Stimulated activated memory B cell treated with anti-CD40 and anti-IgM and Interleukin-4, amounts not matched to agents 10 μg/mL and 1 μg/mL and 100 μg/mL, for 72 hours (primary cell): Measurements from ENCODE around the gene PLXNB2.
"Not testable (repeated sequence)": the region's sequence is repeated elsewhere in the genome, so short reads cannot be mapped to it uniquely, and the experiment has no call there.

ENCODE experiments used
- ATAC-seq: fragments of 150-1000 bp; cut with Tn5 transposase; 2 replicates; pipeline ENCODE4 v1.10.0; 2021
- H3K27ac Mint-ChIP-seq: one replicate; pipeline ENCODE4 v1.8.0; 2022; ENCODE audit warnings: mild to moderate bottlenecking, mixed read lengths
- H3K27me3 Mint-ChIP-seq: one replicate; pipeline ENCODE4 v1.8.0; 2022; ENCODE audit warnings: mixed read lengths
- H3K36me3 Mint-ChIP-seq: one replicate; pipeline ENCODE4 v1.8.0; 2022; ENCODE audit warnings: mixed read lengths
- H3K4me1 Mint-ChIP-seq: one replicate; pipeline ENCODE4 v1.8.0; 2022; ENCODE audit warnings: mixed read lengths
- H3K4me3 Mint-ChIP-seq: one replicate; pipeline ENCODE4 v1.8.0; 2022; ENCODE audit warnings: mild to moderate bottlenecking, moderate library complexity, mixed read lengths
- H3K9me3 Mint-ChIP-seq: one replicate; pipeline ENCODE4 v1.8.0; 2022; ENCODE audit warnings: mixed read lengths

The PLXNB2 gene

GRCh38 chr22:50283821-50284220 is 23.6 kb downstream of the PLXNB2 start:
- no peak overlapping the region for H3K27ac Mint-ChIP-seq
- H3K4me1 Mint-ChIP-seq = no peaks in the 10 kb centered on the region
- no peaks in the 10 kb centered on the region for H3K9me3 Mint-ChIP-seq
- peaks cover 8% of the 10 kb centered on the region for H3K27me3 Mint-ChIP-seq
- no peak for ATAC-seq
- H3K36me3 Mint-ChIP-seq = peaks cover 13% of the 10 kb centered on the region
- H3K4me3 Mint-ChIP-seq = no peak overlapping the region

- Mint-ChIP-seq H3K36me3 (peaks cover 6% of the 10 kb centered on the region), H3K27me3 (peaks cover 8% of the 10 kb centered on the region), H3K4me3 (no peak overlapping the region), H3K4me1 (no peaks in the 10 kb centered on the region), H3K27ac (no peak overlapping the region), H3K9me3 (no peaks in the 10 kb centered on the region)
- no peak for ATAC-seq
Observed at GRCh38 chr22:50282361-50283155, 24.9 kb downstream of the PLXNB2 start.

DNA sequence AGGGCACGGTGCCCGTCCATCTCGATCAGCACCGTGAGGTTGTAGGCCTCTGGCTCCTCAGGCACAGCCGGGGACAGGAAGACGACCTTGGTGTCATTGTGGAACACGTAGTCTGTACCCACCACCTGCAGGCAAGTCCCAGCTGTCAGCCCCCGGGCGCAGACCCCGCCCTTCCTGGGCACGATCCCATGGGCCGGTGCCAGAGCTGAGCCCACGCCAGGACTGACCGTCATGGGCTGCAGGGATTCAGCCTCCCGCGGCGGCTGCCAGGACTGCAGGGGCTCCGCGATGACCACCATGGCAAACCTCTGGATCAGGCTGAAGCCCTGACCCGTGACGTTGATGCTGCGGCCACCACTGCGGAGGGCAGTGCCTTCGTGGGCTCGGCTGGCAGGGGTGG is 25.5 kb downstream of the PLXNB2 start:
- no peak for ATAC-seq
- Mint-ChIP-seq H3K4me3 (no peak overlapping the region), H3K4me1 (no peaks in the 10 kb centered on the region), H3K9me3 (no peaks in the 10 kb centered on the region), H3K27ac (no peak overlapping the region), H3K27me3 (peaks cover 8% of the 10 kb centered on the region), H3K36me3 (peaks cover 6% of the 10 kb centered on the region)

- peaks cover 6% of the 10 kb centered on the region for H3K36me3 Mint-ChIP-seq
- H3K4me3 Mint-ChIP-seq = no peak overlapping the region
- H3K4me1 Mint-ChIP-seq = no peaks in the 10 kb centered on the region
- ATAC-seq = no peak
- H3K9me3 Mint-ChIP-seq = no peaks in the 10 kb centered on the region
- no peak overlapping the region for H3K27ac Mint-ChIP-seq
- peaks cover 8% of the 10 kb centered on the region for H3K27me3 Mint-ChIP-seq
Observed at GRCh38 chr22:50281384-50281760, 26.1 kb downstream of the PLXNB2 start.

- Mint-ChIP-seq H3K4me1 (no peaks in the 10 kb centered on the region), H3K27me3 (peaks cover 8% of the 10 kb centered on the region), H3K27ac (no peak overlapping the region), H3K9me3 (no peaks in the 10 kb centered on the region), H3K36me3 (peaks cover 6% of the 10 kb centered on the region), H3K4me3 (no peak overlapping the region)
- no peak for ATAC-seq
Observed at GRCh38 chr22:50280708-50281383, 26.6 kb downstream of the PLXNB2 start.

DNA sequence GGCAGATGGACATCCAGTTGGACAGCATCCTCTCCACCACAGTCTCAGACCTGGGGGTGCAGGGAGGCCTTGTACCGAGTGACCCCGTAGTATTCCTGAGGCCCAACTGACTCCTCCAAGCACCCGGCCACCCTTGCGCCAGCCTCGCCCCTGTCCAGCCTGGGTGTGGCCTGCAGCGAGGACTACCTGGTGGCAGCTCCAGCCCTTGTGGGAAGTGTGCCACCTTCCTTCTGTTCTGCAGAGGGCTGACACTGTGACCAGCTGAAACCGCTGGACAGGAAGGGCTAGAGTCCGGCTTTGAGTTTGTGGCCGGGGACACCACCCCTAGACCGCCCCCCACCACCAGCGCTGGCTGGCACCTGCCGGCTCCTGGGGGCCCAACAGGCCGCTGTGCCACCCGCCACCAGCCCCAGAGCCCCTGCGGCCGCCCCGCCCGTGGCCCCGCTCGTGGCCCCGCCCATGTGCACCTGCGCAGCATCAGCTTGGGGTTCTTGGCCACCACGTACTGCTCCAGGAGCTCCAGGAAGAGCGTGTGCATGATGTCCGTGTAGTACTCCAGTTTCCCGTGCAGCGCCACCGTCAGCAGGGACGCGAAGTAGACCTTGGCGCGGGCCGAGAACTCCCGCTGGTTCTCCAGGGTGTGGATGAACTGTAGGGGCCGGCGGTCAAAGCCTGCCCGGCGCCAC is 27.3 kb downstream of the PLXNB2 start:
- H3K27me3 Mint-ChIP-seq = peaks cover 8% of the 10 kb centered on the region
- no peak for ATAC-seq
- H3K4me3 Mint-ChIP-seq = no peak overlapping the region
- no peaks in the 10 kb centered on the region for H3K9me3 Mint-ChIP-seq
- H3K27ac Mint-ChIP-seq = no peak overlapping the region
- no peaks in the 10 kb centered on the region for H3K4me1 Mint-ChIP-seq
- H3K36me3 Mint-ChIP-seq = peaks cover 6% of the 10 kb centered on the region

DNA sequence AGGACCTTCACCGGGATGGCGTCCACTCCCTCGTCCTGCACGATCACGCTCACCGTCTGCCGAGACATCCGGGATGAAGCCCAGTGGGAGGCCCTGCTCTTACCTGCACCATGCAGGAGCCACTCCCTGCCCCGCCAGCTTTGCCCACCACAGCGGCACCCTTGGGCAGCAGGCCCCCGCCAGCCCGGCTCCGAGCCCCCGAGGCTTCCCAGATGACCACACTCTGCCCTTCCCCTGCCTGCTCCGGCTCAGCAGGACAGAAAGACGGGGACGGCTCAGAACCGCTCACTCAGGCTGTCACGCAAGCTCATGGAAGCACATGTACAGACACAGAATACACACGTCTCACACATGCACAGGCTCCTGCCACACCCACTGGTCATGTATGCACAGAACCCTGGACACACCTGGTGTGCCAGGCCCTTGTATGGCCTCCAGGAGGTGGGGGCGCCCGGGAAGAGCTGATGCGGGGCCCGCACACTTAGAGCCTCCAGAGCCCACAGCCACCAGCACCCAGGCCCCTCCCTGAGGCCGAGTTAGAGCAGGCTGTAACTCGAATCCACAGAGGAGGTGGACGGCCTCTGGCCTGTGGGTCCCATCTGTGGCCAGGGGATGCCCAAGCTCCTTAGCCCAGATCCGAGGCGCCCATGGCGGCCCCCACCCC is 28.4 kb downstream of the PLXNB2 start:
- no peak overlapping the region for H3K27ac Mint-ChIP-seq
- H3K27me3 Mint-ChIP-seq = no peaks in the 10 kb centered on the region
- H3K9me3 Mint-ChIP-seq = no peaks in the 10 kb centered on the region
- no peak overlapping the region for H3K4me3 Mint-ChIP-seq
- H3K36me3 Mint-ChIP-seq = peaks cover 6% of the 10 kb centered on the region
- peaks cover 2% of the 10 kb centered on the region for H3K4me1 Mint-ChIP-seq
- no peak for ATAC-seq

DNA sequence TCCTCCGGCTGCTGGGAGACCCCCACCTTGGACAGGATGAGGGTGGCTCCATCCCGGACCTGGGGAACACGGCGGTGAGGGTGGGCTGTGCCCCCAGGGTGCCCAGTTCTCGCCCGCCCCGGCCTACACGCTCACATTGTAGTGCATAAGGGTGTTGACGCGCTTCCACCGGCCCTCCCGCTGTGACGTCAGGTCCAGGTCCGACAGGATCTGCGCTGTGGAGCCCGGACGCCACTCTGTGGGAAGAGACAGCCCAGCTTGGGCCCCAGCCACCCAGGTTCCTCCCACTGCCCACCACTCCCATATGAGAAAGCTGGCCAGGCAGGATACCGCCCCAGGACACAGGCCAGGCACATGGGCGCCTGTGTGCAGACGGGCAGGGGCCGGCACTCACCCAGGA is 29.0 kb downstream of the PLXNB2 start:
- Mint-ChIP-seq H3K9me3 (no peaks in the 10 kb centered on the region), H3K36me3 (peaks cover 6% of the 10 kb centered on the region), H3K27me3 (no peaks in the 10 kb centered on the region), H3K4me3 (no peak overlapping the region), H3K4me1 (peaks cover 4% of the 10 kb centered on the region), H3K27ac (no peak overlapping the region)
- no peak for ATAC-seq

- Mint-ChIP-seq H3K4me1 (peaks cover 4% of the 10 kb centered on the region), H3K27ac (no peak overlapping the region), H3K4me3 (no peak overlapping the region), H3K36me3 (peaks cover 6% of the 10 kb centered on the region), H3K27me3 (no peaks in the 10 kb centered on the region), H3K9me3 (no peaks in the 10 kb centered on the region)
- ATAC-seq = no peak
Observed at GRCh38 chr22:50277761-50278160, 29.7 kb downstream of the PLXNB2 start.

GRCh38 chr22:50276143-50276542 is 31.3 kb downstream of the PLXNB2 start:
- Mint-ChIP-seq H3K4me1 (peaks cover 4% of the 10 kb centered on the region), H3K4me3 (no peak overlapping the region), H3K27me3 (no peaks in the 10 kb centered on the region), H3K36me3 (peaks cover 5% of the 10 kb centered on the region), H3K27ac (no peak overlapping the region), H3K9me3 (no peaks in the 10 kb centered on the region)
- ATAC-seq = peak; percentile 75

DNA sequence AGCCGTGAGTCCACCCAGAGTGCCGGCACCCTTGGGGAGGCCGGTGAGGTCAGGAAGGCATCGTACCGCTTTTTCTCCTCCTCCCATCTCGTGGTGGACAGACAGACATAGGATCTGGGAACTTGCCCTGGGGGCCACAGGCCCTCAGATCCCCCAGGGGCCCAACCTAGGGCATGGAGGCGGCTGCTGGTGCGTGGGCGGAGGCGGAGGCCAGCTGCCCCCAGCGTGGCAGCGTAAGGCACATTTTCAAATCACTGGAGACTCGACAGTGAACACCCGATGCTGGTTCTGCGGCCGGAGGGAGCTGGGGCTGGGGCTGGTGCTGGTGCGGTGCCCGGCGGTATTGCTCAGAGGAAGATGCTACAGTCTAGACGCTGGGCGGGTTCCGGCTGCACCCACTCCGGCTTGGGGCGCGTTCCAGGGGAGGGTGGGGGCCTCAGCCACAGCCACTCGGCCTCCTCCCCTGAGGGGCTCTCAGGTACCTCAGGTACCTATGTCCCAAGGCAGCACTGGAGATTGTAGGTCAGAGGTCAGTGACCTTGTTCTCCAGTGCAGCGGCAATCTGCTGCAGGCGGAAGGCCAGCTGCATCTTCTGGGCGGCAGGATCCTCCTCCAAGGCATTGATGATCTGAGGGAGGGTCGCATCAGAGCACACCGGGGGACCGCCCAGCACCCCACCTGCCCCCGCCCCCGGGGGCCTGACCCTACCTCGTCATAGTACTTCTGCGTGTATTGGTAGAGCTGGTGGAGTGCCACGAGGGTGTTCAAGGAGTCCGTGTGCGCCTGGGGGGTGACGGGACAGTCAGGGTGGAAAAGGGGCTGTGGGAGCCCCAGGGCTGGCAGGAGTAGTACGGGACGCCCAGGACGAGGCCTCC is 32.0 kb downstream of the PLXNB2 start:
- ATAC-seq = no peak
- Mint-ChIP-seq H3K4me3 (no peak overlapping the region), H3K27ac (peak overlapping the region; percentile 30), H3K36me3 (no peaks in the 10 kb centered on the region), H3K27me3 (no peaks in the 10 kb centered on the region), H3K4me1 (peaks cover 8% of the 10 kb centered on the region), H3K9me3 (no peaks in the 10 kb centered on the region)

DNA sequence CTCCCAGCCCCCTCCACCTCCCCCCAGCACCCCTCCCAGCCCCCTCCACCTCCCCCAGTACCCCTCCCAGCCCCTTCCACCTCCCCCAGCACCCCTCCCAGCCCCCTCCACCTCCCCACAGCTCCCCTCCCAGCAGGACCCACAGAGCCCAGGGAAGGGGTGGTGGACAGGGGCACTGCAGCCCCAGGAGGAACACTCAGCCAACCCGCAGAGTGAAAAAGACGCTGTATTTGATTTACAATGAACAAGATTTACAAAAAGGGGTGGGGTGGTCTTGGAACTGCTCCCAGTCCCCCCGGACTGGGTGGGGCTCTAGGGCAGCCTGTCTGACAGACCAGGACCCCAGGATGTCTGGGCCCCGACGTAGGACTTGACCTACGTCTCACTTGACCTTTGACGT is 32.7 kb downstream of the PLXNB2 start:
- Mint-ChIP-seq H3K9me3 (no peaks in the 10 kb centered on the region), H3K36me3 (no peaks in the 10 kb centered on the region), H3K4me3 (no peak overlapping the region), H3K27me3 (no peaks in the 10 kb centered on the region), H3K4me1 (peaks cover 8% of the 10 kb centered on the region), H3K27ac (peak overlapping the region; percentile 30)
- ATAC-seq = no peak

DNA sequence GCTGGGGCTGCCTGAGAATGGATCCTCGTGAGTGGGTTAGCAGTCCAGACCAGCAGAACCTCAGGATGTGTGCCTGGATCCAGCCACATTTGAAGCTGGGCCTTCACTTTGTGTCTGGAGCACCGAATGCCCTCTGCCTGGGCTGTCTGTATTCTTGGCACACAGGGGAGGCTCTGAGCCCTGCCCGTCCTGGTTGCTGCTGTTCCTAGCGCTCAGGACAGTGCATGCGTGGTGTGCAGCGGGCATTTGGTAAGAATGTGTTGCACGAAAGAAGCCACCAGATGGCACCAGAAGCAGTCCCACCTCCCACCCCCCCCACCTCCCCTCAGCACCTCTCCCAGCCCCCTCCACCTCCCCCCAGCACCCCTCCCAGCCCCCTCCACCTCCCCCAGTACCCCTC is 33.1 kb downstream of the PLXNB2 start:
- H3K27ac Mint-ChIP-seq = no peak overlapping the region
- H3K9me3 Mint-ChIP-seq = no peaks in the 10 kb centered on the region
- no peak overlapping the region for H3K4me3 Mint-ChIP-seq
- no peaks in the 10 kb centered on the region for H3K27me3 Mint-ChIP-seq
- no peak for ATAC-seq
- no peaks in the 10 kb centered on the region for H3K36me3 Mint-ChIP-seq
- H3K4me1 Mint-ChIP-seq = peaks cover 12% of the 10 kb centered on the region

DNA sequence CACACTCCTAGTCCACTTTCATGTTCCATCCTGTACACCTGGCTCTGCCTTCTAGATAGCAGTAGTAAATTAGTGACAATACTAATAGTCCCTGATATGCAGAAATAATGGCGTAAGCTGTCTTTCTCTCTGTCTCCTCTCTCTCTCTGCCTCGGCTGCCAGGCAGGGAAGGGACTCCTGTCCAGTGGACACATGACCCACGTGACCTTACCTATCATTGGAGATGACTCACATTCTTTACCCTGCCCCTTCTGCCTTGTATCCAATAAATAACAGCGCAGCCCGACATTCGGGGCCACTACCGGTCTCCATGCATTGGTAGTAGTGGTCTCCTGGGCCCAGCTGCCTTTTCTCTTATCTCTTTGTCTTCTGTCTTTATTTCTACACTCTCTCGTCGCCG is 33.7 kb downstream of the PLXNB2 start:
- not testable (repeated sequence) for H3K9me3 Mint-ChIP-seq, H3K4me3 Mint-ChIP-seq, ATAC-seq, H3K27ac Mint-ChIP-seq, H3K36me3 Mint-ChIP-seq, H3K27me3 Mint-ChIP-seq
- peaks cover 17% of the 10 kb centered on the region for H3K4me1 Mint-ChIP-seq
